IMR-90 (cell line): ENCODE data around the gene BTRC. TPM values are rescaled to one million over a fixed set of nuclear protein-coding genes. Genes with fewer than 3 reads are reported as not detected.

Experiments used
- ATAC-seq: fragments of 200-7000 bp; cut with Tn5 transposase; 2 replicates; pipeline ENCODE4 v1.9.1; 2020; ENCODE audit warnings: low read depth, mild to moderate bottlenecking, moderate library complexity
- BruUV-seq: library from RNA; stranded (reverse); fragments of 400-500 nt; replicated peaks from 2 replicates; lab custom pipeline; 2021; lab: Mats Ljungman, UMichigan
- CTCF ChIA-PET: fragments of 300-600 bp; formaldehyde crosslinking; extraction: SDS; loops from one replicate; lab custom pipeline; 2021; ENCODE audit warnings: antibody characterized with exemption; lab: Yijun Ruan, JAX
- POLR2A ChIA-PET: fragments of 300-600 bp; sonication (Branson Sonifier 250); formaldehyde crosslinking; loops from one replicate; lab custom pipeline; 2022; ENCODE audit warnings: antibody characterized with exemption; ENCODE audit not compliant: unreplicated experiment; lab: Charles Lee
- DNase-seq: peaks from one replicate; pipeline ENCODE4 v3.0.0; 2013
- H2AFZ ChIP-seq: replicated peaks from 2 replicates; pipeline ENCODE3; 2013; ENCODE audit warnings: low read length, mild to moderate bottlenecking; ENCODE audit not compliant: poor library complexity
- H2AK5ac ChIP-seq: 2 replicates; pipeline ENCODE4 v1.6.1; 2013; ENCODE audit warnings: low read depth, low read length, inconsistent platforms
- H2AK9ac ChIP-seq: replicated peaks from 2 replicates; pipeline ENCODE3; 2013; ENCODE audit warnings: mild to moderate bottlenecking, low read depth, low read length, moderate library complexity; ENCODE audit not compliant: poor library complexity
- H2BK120ac ChIP-seq: 2 replicates; pipeline ENCODE4 v1.6.1; 2013; ENCODE audit warnings: low read depth, low read length, inconsistent platforms
- H2BK15ac ChIP-seq: 3 replicates; pipeline ENCODE4 v1.6.1; 2013; ENCODE audit warnings: low read depth, low read length, inconsistent platforms
- H2BK20ac ChIP-seq: 2 replicates; pipeline ENCODE4 v1.6.1; 2013; ENCODE audit warnings: low read depth, mild to moderate bottlenecking, inconsistent platforms, low read length, moderate library complexity
- H2BK5ac ChIP-seq: 2 replicates; pipeline ENCODE4 v1.6.1; 2013; ENCODE audit warnings: mild to moderate bottlenecking, low read depth, low read length, inconsistent platforms; ENCODE audit not compliant: poor library complexity, severe bottlenecking
- H3K14ac ChIP-seq: replicated peaks from 2 replicates; pipeline ENCODE4 v1.6.1; 2013; ENCODE audit warnings: low read depth, low read length, inconsistent platforms
- H3K18ac ChIP-seq: 2 replicates; pipeline ENCODE4 v1.6.1; 2013; ENCODE audit warnings: low read depth, low read length, control low read depth
- H3K23ac ChIP-seq: 2 replicates; pipeline ENCODE4 v1.6.1; 2013; ENCODE audit warnings: low read depth, low read length, inconsistent platforms
- H3K27ac ChIP-seq: 2 replicates; pipeline ENCODE4 v1.5.1; 2013; ENCODE audit warnings: mild to moderate bottlenecking, control low read depth, low read length; ENCODE audit not compliant: insufficient read depth
- H3K27me3 ChIP-seq: 2 replicates; pipeline ENCODE4 v1.6.1; 2013; ENCODE audit warnings: low read length; ENCODE audit not compliant: control insufficient read depth, insufficient read depth
- H3K36me3 ChIP-seq: 2 replicates; pipeline ENCODE4 v1.6.1; 2013; ENCODE audit warnings: low read length, mixed read lengths; ENCODE audit not compliant: control insufficient read depth, insufficient read depth
- H3K4ac ChIP-seq: 2 replicates; pipeline ENCODE4 v1.6.1; 2013; ENCODE audit warnings: low read depth, low read length, inconsistent platforms
- H3K4me1 ChIP-seq: 2 replicates; pipeline ENCODE4 v1.6.1; 2013; ENCODE audit warnings: low read length, mixed read lengths; ENCODE audit not compliant: control insufficient read depth, insufficient read depth
- H3K4me2 ChIP-seq: 2 replicates; pipeline ENCODE4 v1.6.1; 2013; ENCODE audit warnings: low read depth, mild to moderate bottlenecking, control low read depth, low read length, moderate library complexity
- H3K4me3 ChIP-seq: 2 replicates; pipeline ENCODE4 v1.5.1; 2013; ENCODE audit warnings: low read depth, mild to moderate bottlenecking, control low read depth, low read length, moderate library complexity; ENCODE audit not compliant: insufficient read depth
- H3K56ac ChIP-seq: 2 replicates; pipeline ENCODE4 v1.6.1; 2013; ENCODE audit warnings: low read length, inconsistent platforms; ENCODE audit not compliant: insufficient read depth; ENCODE audit errors: extremely low read depth
- H3K79me1 ChIP-seq, 2 experiments: 2 replicates each; pipeline ENCODE4 v1.6.1; 2013; ENCODE audit warnings: low read length in 2 of 2, inconsistent platforms in 1 of 2, low read depth in 1 of 2
- H3K9ac ChIP-seq: 2 replicates; pipeline ENCODE4 v1.6.1; 2013; ENCODE audit warnings: low read depth, low read length, control low read depth
- H3K9me1 ChIP-seq: 2 replicates; pipeline ENCODE4 v1.6.1; 2013; ENCODE audit warnings: low read length, inconsistent platforms; ENCODE audit not compliant: insufficient read depth
- H3K9me3 ChIP-seq: 2 replicates; pipeline ENCODE4 v1.6.1; 2013; ENCODE audit warnings: low read length; ENCODE audit not compliant: control insufficient read depth, insufficient read depth
- H4K20me1 ChIP-seq: 2 replicates; pipeline ENCODE4 v1.6.1; 2013; ENCODE audit warnings: low read length, inconsistent platforms; ENCODE audit not compliant: insufficient read depth
- H4K5ac ChIP-seq: 2 replicates; pipeline ENCODE4 v1.6.1; 2013; ENCODE audit warnings: mild to moderate bottlenecking, low read depth, low read length, control low read depth
- H4K8ac ChIP-seq, 2 experiments: 2 replicates each; pipeline ENCODE4 v1.6.1; 2013; ENCODE audit warnings: low read depth in 2 of 2, low read length in 2 of 2, control low read depth in 1 of 2, inconsistent platforms in 1 of 2
- H4K91ac ChIP-seq: 2 replicates; pipeline ENCODE4 v1.6.1; 2013; ENCODE audit warnings: low read depth, low read length, inconsistent platforms; ENCODE audit not compliant: insufficient read depth
- BHLHE40 ChIP-seq: fragments of 150-350 bp; IDR thresholded peaks from 2 replicates; pipeline ENCODE4 v1.6.1; 2016; ENCODE audit warnings: mild to moderate bottlenecking, low read depth, low read length
- CEBPB ChIP-seq: IDR thresholded peaks from 2 replicates; pipeline ENCODE4 v1.6.1; 2012; ENCODE audit warnings: low read depth, low read length, improper control_type of control experiment
- CHD1 ChIP-seq: IDR thresholded peaks from 2 replicates; pipeline ENCODE4 v1.6.1; 2012; ENCODE audit warnings: low read depth, low read length, improper control_type of control experiment
- MAZ ChIP-seq: IDR thresholded peaks from 2 replicates; pipeline ENCODE4 v1.6.1; 2012; ENCODE audit warnings: low read depth, mild to moderate bottlenecking, low read length, improper control_type of control experiment, moderate library complexity, borderline replicate concordance
- MXI1 ChIP-seq: IDR thresholded peaks from 2 replicates; pipeline ENCODE4 v1.6.1; 2012; ENCODE audit warnings: low read depth, mild to moderate bottlenecking, low read length, moderate library complexity, borderline replicate concordance
- NFE2L2 ChIP-seq: fragments of 150-350 bp; IDR thresholded peaks from 2 replicates; pipeline ENCODE4 v1.6.1; 2016; ENCODE audit warnings: low read depth, mild to moderate bottlenecking, low read length
- POLR2A ChIP-seq: IDR thresholded peaks from 2 replicates; pipeline ENCODE4 v1.6.1; 2012; ENCODE audit warnings: mild to moderate bottlenecking, low read depth, low read length
- RCOR1 ChIP-seq: IDR thresholded peaks from 2 replicates; pipeline ENCODE4 v1.6.1; 2012; ENCODE audit warnings: mild to moderate bottlenecking, low read length, improper control_type of control experiment; ENCODE audit not compliant: insufficient replicate concordance
- RFX5 ChIP-seq: IDR thresholded peaks from 2 replicates; pipeline ENCODE4 v1.8.0; 2012; ENCODE audit warnings: low read depth, mild to moderate bottlenecking, low read length, moderate library complexity
- SMC3 ChIP-seq: fragments of 150-350 bp; IDR thresholded peaks from 2 replicates; pipeline ENCODE4 v1.6.1; 2016; ENCODE audit warnings: low read depth, mild to moderate bottlenecking, antibody characterized with exemption, low read length, moderate library complexity
- WGBS, 2 experiments: methylation state at CpG; one replicate each; pipeline versions ENCODE4 v1.1.5 to v1.1.7; 2013; ENCODE audit warnings: missing lambda C conversion rate in 2 of 2; ENCODE audit not compliant: insufficient read length in 1 of 2; ENCODE audit errors: extremely low coverage in 2 of 2; 5-methylcytosine and 5-hydroxymethylcytosine counted together
- dilution Hi-C: fragments of 300-500 bp; cut with HindIII; formaldehyde crosslinking; loops from one replicate; pipeline ENCODE4 v1.14.3; 2018; ENCODE audit warnings: low sequenced_read_pairs; ENCODE audit not compliant: unreplicated experiment
- in situ Hi-C: fragments of 300-500 bp; cut with MboI; formaldehyde crosslinking; loops from 3 replicates; pipeline ENCODE4 v1.14.3; 2019; ENCODE audit warnings: low sequenced_read_pairs, inconsistent platforms, mixed read lengths
- intact Hi-C: fragments of 100-400 bp; cut with micrococcal nuclease; formaldehyde crosslinking; loops from 2 replicates; pipeline ENCODE4 v1.10.0; 2022
- polyA plus RNA-seq, 3 experiments: library from polyadenylated mRNA; depleted of rRNA; stranded (reverse); fragments of >200 nt; gene quantifications; 2 replicates each; pipeline ENCODE4 v1.2.3, GENCODE V29; 2012; ENCODE audit warnings: low replicate concordance in 1 of 3
- total RNA-seq: library from RNA; depleted of rRNA; stranded (reverse); fragments of >200 nt; gene quantifications from 2 replicates; pipeline ENCODE4 v1.2.3, GENCODE V29; 2012
- TF ChIP-seq, protein P1 (sequence below): conservative IDR thresholded peaks from 2 replicates; pipeline ENCODE4 v1.5.1; 2012; ENCODE audit warnings: mild to moderate bottlenecking, low read depth, low read length, improper control_type of control experiment
- TF ChIP-seq, protein P2 (sequence below): fragments of 150-350 bp; IDR thresholded peaks from 2 replicates; pipeline ENCODE4 v1.6.1; 2016; ENCODE audit warnings: low read depth, mild to moderate bottlenecking, low read length, moderate library complexity, borderline replicate concordance

Gene BTRC
- total and polyA plus RNA-seq, 2 of the 4 experiments (the other 2 are of a cell fraction): 7.7 to 8.4 TPM

DNA sequence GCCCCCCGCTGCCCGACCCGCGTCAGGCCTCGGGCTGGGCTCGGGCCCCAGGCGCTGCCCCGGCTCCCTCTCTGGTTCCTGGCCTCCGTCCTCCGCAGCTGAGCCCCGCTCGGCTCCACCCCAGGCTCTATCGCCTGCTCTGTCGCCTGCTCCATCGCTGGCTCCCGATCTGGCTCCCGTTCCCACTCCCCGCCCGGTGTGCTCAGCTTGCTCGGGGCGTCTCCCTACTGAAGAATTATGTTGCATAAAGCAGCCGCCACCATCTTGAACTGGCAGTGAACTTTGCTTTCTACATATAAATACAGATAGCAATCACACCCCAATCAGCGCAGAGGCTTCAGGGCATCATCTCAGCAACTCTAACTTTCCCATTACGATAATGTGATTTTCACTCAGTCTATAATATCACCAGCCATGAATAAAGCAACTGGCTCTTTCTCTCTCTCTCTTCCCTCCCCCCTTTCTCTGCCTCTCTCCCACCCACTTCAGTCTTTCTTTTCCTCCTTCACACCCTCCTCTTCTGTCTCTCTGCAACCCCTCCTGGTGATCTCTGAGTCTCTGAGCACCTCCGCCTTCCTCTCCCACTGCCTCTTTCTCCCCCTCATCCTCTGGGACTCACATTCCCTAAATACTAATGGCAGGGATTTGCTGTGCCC is 43.3 kb upstream of the BTRC start:
- H3K4me2 ChIP-seq: peak overlapping the region; percentile 38; the same call in 1 of the 2 replicates
- no peak overlapping the region for H3K27ac ChIP-seq
- H3K4me1 ChIP-seq: no peaks in the 10 kb centered on the region
- no peak for TF ChIP-seq POLR2A
- no peak for TF ChIP-seq CEBPB
- no peak for TF ChIP-seq MAZ
- TF ChIP-seq MXI1: no peak
- no peak for TF ChIP-seq BHLHE40
- TF ChIP-seq, protein P1, sequence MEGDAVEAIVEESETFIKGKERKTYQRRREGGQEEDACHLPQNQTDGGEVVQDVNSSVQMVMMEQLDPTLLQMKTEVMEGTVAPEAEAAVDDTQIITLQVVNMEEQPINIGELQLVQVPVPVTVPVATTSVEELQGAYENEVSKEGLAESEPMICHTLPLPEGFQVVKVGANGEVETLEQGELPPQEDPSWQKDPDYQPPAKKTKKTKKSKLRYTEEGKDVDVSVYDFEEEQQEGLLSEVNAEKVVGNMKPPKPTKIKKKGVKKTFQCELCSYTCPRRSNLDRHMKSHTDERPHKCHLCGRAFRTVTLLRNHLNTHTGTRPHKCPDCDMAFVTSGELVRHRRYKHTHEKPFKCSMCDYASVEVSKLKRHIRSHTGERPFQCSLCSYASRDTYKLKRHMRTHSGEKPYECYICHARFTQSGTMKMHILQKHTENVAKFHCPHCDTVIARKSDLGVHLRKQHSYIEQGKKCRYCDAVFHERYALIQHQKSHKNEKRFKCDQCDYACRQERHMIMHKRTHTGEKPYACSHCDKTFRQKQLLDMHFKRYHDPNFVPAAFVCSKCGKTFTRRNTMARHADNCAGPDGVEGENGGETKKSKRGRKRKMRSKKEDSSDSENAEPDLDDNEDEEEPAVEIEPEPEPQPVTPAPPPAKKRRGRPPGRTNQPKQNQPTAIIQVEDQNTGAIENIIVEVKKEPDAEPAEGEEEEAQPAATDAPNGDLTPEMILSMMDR: no peak
- TF ChIP-seq, protein P2, sequence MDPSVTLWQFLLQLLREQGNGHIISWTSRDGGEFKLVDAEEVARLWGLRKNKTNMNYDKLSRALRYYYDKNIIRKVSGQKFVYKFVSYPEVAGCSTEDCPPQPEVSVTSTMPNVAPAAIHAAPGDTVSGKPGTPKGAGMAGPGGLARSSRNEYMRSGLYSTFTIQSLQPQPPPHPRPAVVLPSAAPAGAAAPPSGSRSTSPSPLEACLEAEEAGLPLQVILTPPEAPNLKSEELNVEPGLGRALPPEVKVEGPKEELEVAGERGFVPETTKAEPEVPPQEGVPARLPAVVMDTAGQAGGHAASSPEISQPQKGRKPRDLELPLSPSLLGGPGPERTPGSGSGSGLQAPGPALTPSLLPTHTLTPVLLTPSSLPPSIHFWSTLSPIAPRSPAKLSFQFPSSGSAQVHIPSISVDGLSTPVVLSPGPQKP: no peak
- no peak for TF ChIP-seq NFE2L2
- no peak for TF ChIP-seq CHD1
- TF ChIP-seq RCOR1: no peak
- no peak for TF ChIP-seq RFX5
- no peak for TF ChIP-seq SMC3
- no peak overlapping the region for H4K8ac ChIP-seq
- 6% methylated on average over 19 of the region's 25 CpGs; no CpG with 5 or more reads in 1 of the 2 experiments for WGBS, 2 experiments
- in situ Hi-C loops: no loop called here
- no peak overlapping the region for H2AK9ac ChIP-seq
- H4K91ac ChIP-seq: no peak overlapping the region
- no peak overlapping the region for H3K18ac ChIP-seq
- no peaks in the 10 kb centered on the region for H4K20me1 ChIP-seq
- H3K4ac ChIP-seq: no peak overlapping the region
- H3K14ac ChIP-seq: no peak overlapping the region
- H3K27me3 ChIP-seq: peaks cover 64% of the 10 kb centered on the region
- H3K4me3 ChIP-seq: no peak overlapping the region
- no peak overlapping the region for H3K9ac ChIP-seq
- H2BK20ac ChIP-seq: no peak overlapping the region
- intact Hi-C loops: no loop called here
- H3K9me1 ChIP-seq: no peaks in the 10 kb centered on the region
- no peak overlapping the region for H2BK120ac ChIP-seq
- H3K9me3 ChIP-seq: no peaks in the 10 kb centered on the region
- no peak overlapping the region for H3K56ac ChIP-seq
- no peaks in the 10 kb centered on the region for H3K79me1 ChIP-seq
- no peak overlapping the region for H2AK5ac ChIP-seq
- H2BK5ac ChIP-seq: no peak overlapping the region
- H4K5ac ChIP-seq: no peak overlapping the region
- dilution Hi-C loops: no loop called here
- ChIA-PET CTCF (interaction anchor here (1.5 kb wide), 1 partner anchor 47 kb away, joined by 3 read pairs; no protein-coding TSS in a partner anchor), POLR2A (no interaction called here)
- H2BK15ac ChIP-seq: no peak overlapping the region
- no peak overlapping the region for H3K23ac ChIP-seq
- H3K36me3 ChIP-seq: no peaks in the 10 kb centered on the region
- no TSS peak for BruUV-seq
- ATAC-seq: peak; percentile 31; the same call in 1 of the 2 replicates
- DNase-seq: no peak
- H2AFZ ChIP-seq: peak overlapping the region; percentile 1
